ENCODE measurements around the gene TUBGCP3. TPM values are rescaled to one million over a fixed set of nuclear protein-coding genes. Genes with fewer than 3 reads are reported as not detected.
A peak's percentile ranks its signal among the peaks of the same experiment; 100 is the strongest.

The TUBGCP3 gene
- total RNA-seq, 1 experiment from 2014 or later: 37.3 TPM

GRCh38 chr13:112454648-112455334, 133.2 kb downstream of the TUBGCP3 start:
- H3K4me1 Mint-ChIP-seq: no peaks in the 10 kb centered on the region
- Histone ChIP-seq H3T11ph (ENCODE audit: low read length) (no peak overlapping the region), H4K20me1 (ENCODE audit: control insufficient read depth, insufficient read depth, insufficient read length) (no peaks in the 10 kb centered on the region), H2BK12ac (ENCODE audit: insufficient read length, low read depth, low read length) (no peak overlapping the region), H3K27ac (ENCODE audit: insufficient read length, low read depth, low read length) (no peak overlapping the region), H3K14ac (ENCODE audit: insufficient read depth, low read length) (no peak overlapping the region), H3K23ac (ENCODE audit: insufficient read length, low read depth, low read length) (no peak overlapping the region), H3K56ac (ENCODE audit: insufficient read length, low read depth, low read length) (no peak overlapping the region), H2AK5ac (ENCODE audit: insufficient read length, low read length) (no peak overlapping the region), H3K18ac (ENCODE audit: insufficient read length, low read depth, low read length) (no peak overlapping the region), H3K9me3 (ENCODE audit: control insufficient read depth, low read depth, low read length) (no peaks in the 10 kb centered on the region), H3K79me1 (ENCODE audit: insufficient read depth, low read depth, low read length, poor library complexity, severe bottlenecking) (no peaks in the 10 kb centered on the region), H3K79me2 (ENCODE audit: insufficient read depth, low read length) (no peaks in the 10 kb centered on the region), H3K23me2 (ENCODE audit: insufficient read length, low read depth, low read length, poor library complexity, severe bottlenecking) (no peaks in the 10 kb centered on the region), H2BK15ac (ENCODE audit: low read depth, low read length) (no peak overlapping the region), H2AFZ (ENCODE audit: low read length) (no peak overlapping the region), H4K5ac (ENCODE audit: insufficient read length, low read depth, low read length) (no peak overlapping the region), H4K8ac (replicated peaks; ENCODE audit: insufficient read length, low read depth, low read length) (no peak overlapping the region), H3K9ac (ENCODE audit: extremely low read depth, insufficient read length, low read length) (no peak overlapping the region), H2BK20ac (ENCODE audit: low read depth, low read length, poor library complexity, severe bottlenecking) (no peak overlapping the region), H3K4ac (ENCODE audit: low read depth, low read length) (no peak overlapping the region), H3K4me2 (ENCODE audit: insufficient read depth, insufficient read length, low read length) (no peak overlapping the region), H3K27me3 (ENCODE audit: insufficient read depth, low read length) (no peaks in the 10 kb centered on the region), H2BK5ac (ENCODE audit: insufficient read length, low read length) (no peak overlapping the region), H3K4me1 (ENCODE audit: insufficient read depth, low read length) (no peaks in the 10 kb centered on the region), H2BK120ac (ENCODE audit: low read depth, low read length, poor library complexity, severe bottlenecking) (no peak overlapping the region), H4K91ac (ENCODE audit: insufficient read length, low read depth, low read length) (no peak overlapping the region)
- TF ChIP-seq, protein P1, sequence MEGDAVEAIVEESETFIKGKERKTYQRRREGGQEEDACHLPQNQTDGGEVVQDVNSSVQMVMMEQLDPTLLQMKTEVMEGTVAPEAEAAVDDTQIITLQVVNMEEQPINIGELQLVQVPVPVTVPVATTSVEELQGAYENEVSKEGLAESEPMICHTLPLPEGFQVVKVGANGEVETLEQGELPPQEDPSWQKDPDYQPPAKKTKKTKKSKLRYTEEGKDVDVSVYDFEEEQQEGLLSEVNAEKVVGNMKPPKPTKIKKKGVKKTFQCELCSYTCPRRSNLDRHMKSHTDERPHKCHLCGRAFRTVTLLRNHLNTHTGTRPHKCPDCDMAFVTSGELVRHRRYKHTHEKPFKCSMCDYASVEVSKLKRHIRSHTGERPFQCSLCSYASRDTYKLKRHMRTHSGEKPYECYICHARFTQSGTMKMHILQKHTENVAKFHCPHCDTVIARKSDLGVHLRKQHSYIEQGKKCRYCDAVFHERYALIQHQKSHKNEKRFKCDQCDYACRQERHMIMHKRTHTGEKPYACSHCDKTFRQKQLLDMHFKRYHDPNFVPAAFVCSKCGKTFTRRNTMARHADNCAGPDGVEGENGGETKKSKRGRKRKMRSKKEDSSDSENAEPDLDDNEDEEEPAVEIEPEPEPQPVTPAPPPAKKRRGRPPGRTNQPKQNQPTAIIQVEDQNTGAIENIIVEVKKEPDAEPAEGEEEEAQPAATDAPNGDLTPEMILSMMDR (conservative IDR thresholded peaks at IDR 0.05): no peak
- H3K27me3 Mint-ChIP-seq (ENCODE audit: low read depth): peaks cover 20% of the 10 kb centered on the region
- no CpG with 5 or more reads among the region's 16 CpGs for WGBS (ENCODE audit: extremely low coverage, insufficient read length, low lambda C conversion rate)
- H3K9me3 Mint-ChIP-seq: peaks cover 0 to 3% of the 10 kb centered on the region in 2 experiments; a peak in 3 of 5 replicates
- H3K4me3 Mint-ChIP-seq: no peak overlapping the region
- no peaks in the 10 kb centered on the region; a peak in 2 of 7 replicates for H3K36me3 Mint-ChIP-seq (ENCODE audit: insufficient read depth in 1 of 3, low read depth in 3 of 3)
- no peak overlapping the region for H3K27ac Mint-ChIP-seq
- DNase-seq: peak; percentile 23

All from H9 (cell line).